GM23248 (cell line): ENCODE data around the gene AHRR. TPM values are rescaled to one million over a fixed set of nuclear protein-coding genes. Genes with fewer than 3 reads are reported as not detected.

Experiments used
- DNase-seq: peaks from one replicate; pipeline ENCODE4 v3.0.0-alpha.2; 2015
- H2AFZ ChIP-seq: fragments of 200-600 bp; sonication (generic); 2 replicates; pipeline ENCODE4 v1.6.1; 2016; ENCODE audit warnings: antibody characterized with exemption
- H3F3A ChIP-seq: fragments of 200-600 bp; sonication (generic); 2 replicates; pipeline ENCODE4 v1.6.1; 2016; ENCODE audit warnings: mild to moderate bottlenecking, antibody characterized with exemption, mixed run types; ENCODE audit not compliant: insufficient read depth
- H3K27ac ChIP-seq: fragments of 200-600 bp; sonication (generic); 2 replicates; pipeline ENCODE4 v1.5.1; 2016; ENCODE audit warnings: mild to moderate bottlenecking
- H3K27me3 ChIP-seq: fragments of 200-600 bp; sonication (generic); replicated peaks from 2 replicates; pipeline ENCODE4 v1.6.1; 2016; ENCODE audit warnings: mild to moderate bottlenecking; ENCODE audit not compliant: insufficient read depth
- H3K36me3 ChIP-seq: fragments of 200-600 bp; sonication (generic); 2 replicates; pipeline ENCODE4 v1.6.1; 2016; ENCODE audit warnings: low read depth, mild to moderate bottlenecking
- H3K4me1 ChIP-seq: fragments of 200-600 bp; sonication (generic); 2 replicates; pipeline ENCODE4 v1.6.1; 2016; ENCODE audit warnings: mild to moderate bottlenecking; ENCODE audit not compliant: insufficient read depth
- H3K4me2 ChIP-seq: fragments of 200-600 bp; sonication (generic); one replicate; pipeline ENCODE4 v1.6.1; 2016; ENCODE audit warnings: mild to moderate bottlenecking; ENCODE audit not compliant: unreplicated experiment
- H3K4me3 ChIP-seq: fragments of 200-600 bp; sonication (generic); 2 replicates; pipeline ENCODE4 v1.5.1; 2016; ENCODE audit warnings: mild to moderate bottlenecking
- H3K79me2 ChIP-seq: fragments of 200-600 bp; sonication (generic); 2 replicates; pipeline ENCODE4 v1.6.1; 2016; ENCODE audit warnings: mild to moderate bottlenecking; ENCODE audit not compliant: insufficient read depth
- H3K9ac ChIP-seq: fragments of 200-600 bp; sonication (generic); 2 replicates; pipeline ENCODE4 v1.6.1; 2016; ENCODE audit warnings: mild to moderate bottlenecking
- H3K9me2 ChIP-seq: fragments of 200-600 bp; sonication (generic); 2 replicates; pipeline ENCODE4 v1.6.1; 2016; ENCODE audit warnings: mixed run types, mild to moderate bottlenecking, moderate library complexity; ENCODE audit not compliant: insufficient read depth
- H3K9me3 ChIP-seq: fragments of 200-600 bp; sonication (generic); one replicate; pipeline ENCODE4 v1.6.1; 2017; ENCODE audit warnings: low read depth
- H4K20me1 ChIP-seq: fragments of 200-600 bp; sonication (generic); 2 replicates; pipeline ENCODE4 v1.6.0; 2016; ENCODE audit not compliant: insufficient read depth
- EZH2 ChIP-seq: fragments of 200-600 bp; sonication (generic); IDR thresholded peaks from 2 replicates; pipeline ENCODE4 v1.6.1; 2018; ENCODE audit warnings: antibody characterized with exemption, mild to moderate bottlenecking; ENCODE audit not compliant: insufficient read depth, poor library complexity, severe bottlenecking
- EZH2phosphoT487 ChIP-seq: fragments of 200-600 bp; sonication (generic); IDR thresholded peaks from 2 replicates; pipeline ENCODE4 v1.6.1; 2018; ENCODE audit warnings: antibody characterized with exemption, moderate library complexity, mild to moderate bottlenecking, low read depth; ENCODE audit not compliant: insufficient read depth
- WGBS, 2 experiments: methylation state at CpG; one replicate each; pipeline ENCODE4 v1.1.6; 2015 to 2017; ENCODE audit warnings: low lambda C conversion rate in 2 of 2, low coverage in 1 of 2; ENCODE audit errors: missing lambda C conversion rate in 2 of 2; 5-methylcytosine and 5-hydroxymethylcytosine counted together
- in situ Hi-C: fragments of 300-500 bp; cut with MboI; formaldehyde crosslinking; loops from 2 replicates; pipeline ENCODE4 v1.15.0; 2020
- polyA plus RNA-seq: library from polyadenylated mRNA; unstranded; fragments of >200 nt; fragmentation: Nextera tagmentation; extraction: Ambion mirVana; gene quantifications from 2 replicates; pipeline ENCODE4 v1.2.1, GENCODE V29; 2016
- total RNA-seq: library from RNA; depleted of rRNA; stranded (reverse); fragments of >200 nt; shearing (Covaris generic); gene quantifications from 2 replicates; pipeline ENCODE4 v1.2.3, GENCODE V29; 2014

AHRR gene
- total and polyA plus RNA-seq, 2 experiments from 2014 or later = 13.2 to 33.7 TPM

DNA sequence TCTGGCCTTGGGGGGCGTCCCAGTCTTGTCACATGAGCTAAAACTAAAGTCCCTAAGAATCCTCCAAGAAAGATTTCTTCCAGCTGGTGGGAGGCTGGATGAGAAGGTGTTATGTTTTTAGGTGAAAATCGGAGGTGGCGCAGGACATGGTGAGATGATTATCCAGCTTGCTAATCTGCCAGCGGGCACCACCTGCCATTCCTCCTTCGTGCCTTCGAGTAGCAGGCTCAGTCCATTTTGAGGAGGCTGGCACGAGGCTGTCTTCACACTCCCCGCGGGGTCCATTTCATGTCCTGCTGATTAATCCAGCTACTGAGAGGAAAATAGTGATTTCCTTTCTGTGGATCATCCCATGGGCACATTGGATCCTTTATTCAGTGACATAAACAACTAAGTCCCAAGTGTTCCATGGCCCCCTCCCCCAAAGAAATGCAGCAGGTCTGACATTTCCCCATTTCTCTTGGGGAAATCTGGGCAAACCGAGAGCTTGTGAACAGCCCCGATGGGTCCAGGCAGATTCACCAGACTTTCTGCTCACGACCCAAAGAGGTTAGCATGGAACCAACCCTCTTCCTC lies 83.2 kb downstream of the AHRR start:
- Histone ChIP-seq H2AFZ (no peak overlapping the region), H3F3A (peaks cover 4% of the 10 kb centered on the region), H3K27ac (no peak overlapping the region), H3K27me3 (no peaks in the 10 kb centered on the region), H3K4me2 (no peak overlapping the region), H3K9ac (no peak overlapping the region), H4K20me1 (no peaks in the 10 kb centered on the region), H3K4me1 (peaks cover 15% of the 10 kb centered on the region), H3K36me3 (no peaks in the 10 kb centered on the region), H3K9me3 (no peaks in the 10 kb centered on the region), H3K79me2 (peaks cover 26% of the 10 kb centered on the region), H3K4me3 (no peak overlapping the region), H3K9me2 (no peaks in the 10 kb centered on the region)
- no peak for DNase-seq
- 92 to 94% methylated on average over 12 of the region's 12 CpGs for WGBS, 2 experiments
- TF ChIP-seq EZH2phosphoT487 (no peak), EZH2 (no peak)
- in situ Hi-C loops = no loop called here

DNA sequence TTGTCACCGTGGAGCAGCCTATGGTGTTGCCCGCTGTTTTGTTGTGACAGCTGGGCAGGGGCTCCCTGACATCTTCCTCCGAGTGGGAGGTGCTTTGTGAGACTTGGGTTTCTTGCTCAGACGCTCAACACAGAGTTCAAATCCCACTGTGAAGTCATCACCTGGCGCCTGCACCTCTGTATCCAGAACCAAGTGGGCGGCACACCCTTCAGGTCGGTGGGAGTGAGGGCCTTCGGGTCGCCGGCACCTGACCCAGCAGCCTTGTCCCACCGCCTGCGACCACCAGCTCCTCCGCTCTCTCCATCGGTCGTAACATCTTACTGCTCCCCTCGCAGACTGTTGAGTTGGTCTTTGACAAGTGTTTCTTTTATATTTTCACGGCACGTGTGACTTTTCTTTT lies 83.9 kb downstream of the AHRR start:
- no peak for DNase-seq
- Histone ChIP-seq H3K27ac (no peak overlapping the region), H3K36me3 (no peaks in the 10 kb centered on the region), H3K4me2 (no peak overlapping the region), H3K79me2 (peaks cover 30% of the 10 kb centered on the region), H3K9me2 (no peaks in the 10 kb centered on the region), H3K27me3 (no peaks in the 10 kb centered on the region), H3K4me1 (peaks cover 11% of the 10 kb centered on the region), H2AFZ (no peak overlapping the region), H3K9me3 (no peaks in the 10 kb centered on the region), H3K9ac (no peak overlapping the region), H3F3A (peaks cover under 1% of the 10 kb centered on the region), H3K4me3 (no peak overlapping the region), H4K20me1 (no peaks in the 10 kb centered on the region)
- 96 to 97% methylated on average over 18 of the region's 18 CpGs for WGBS, 2 experiments
- no peak for TF ChIP-seq EZH2phosphoT487
- no peak for TF ChIP-seq EZH2
- in situ Hi-C loops = no loop called here

DNA sequence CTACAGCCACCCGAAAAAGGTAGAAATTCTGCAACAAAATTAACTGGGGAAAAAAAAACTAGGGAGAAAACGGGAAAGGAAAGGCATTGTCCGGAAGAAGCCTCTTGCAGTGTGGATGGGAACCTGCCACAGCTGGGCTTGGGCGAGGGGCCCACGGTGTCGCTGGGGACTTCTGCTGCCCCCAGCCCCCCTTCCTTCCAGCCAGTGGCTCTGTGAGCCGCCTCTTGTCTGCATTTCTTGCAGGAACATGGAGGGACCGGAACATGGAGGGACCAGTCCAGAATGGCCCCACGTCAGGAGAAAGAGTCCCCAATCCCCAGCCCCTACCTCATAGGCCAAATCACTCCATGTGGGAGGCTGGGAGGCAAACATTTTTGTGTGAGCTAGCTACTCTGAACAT lies 84.5 kb downstream of the AHRR start:
- Histone ChIP-seq H3K4me1 (peaks cover 6% of the 10 kb centered on the region), H2AFZ (no peak overlapping the region), H4K20me1 (no peaks in the 10 kb centered on the region), H3K9me2 (no peaks in the 10 kb centered on the region), H3K9ac (no peak overlapping the region), H3K36me3 (no peaks in the 10 kb centered on the region), H3K4me2 (no peak overlapping the region), H3K27ac (no peak overlapping the region), H3K4me3 (no peak overlapping the region), H3K9me3 (no peaks in the 10 kb centered on the region), H3F3A (no peaks in the 10 kb centered on the region), H3K27me3 (no peaks in the 10 kb centered on the region), H3K79me2 (peaks cover 30% of the 10 kb centered on the region)
- in situ Hi-C loops = no loop called here
- no peak for DNase-seq
- 88 to 90% methylated on average over 9 of the region's 9 CpGs for WGBS, 2 experiments
- no peak for TF ChIP-seq EZH2phosphoT487
- TF ChIP-seq EZH2 = no peak

DNA sequence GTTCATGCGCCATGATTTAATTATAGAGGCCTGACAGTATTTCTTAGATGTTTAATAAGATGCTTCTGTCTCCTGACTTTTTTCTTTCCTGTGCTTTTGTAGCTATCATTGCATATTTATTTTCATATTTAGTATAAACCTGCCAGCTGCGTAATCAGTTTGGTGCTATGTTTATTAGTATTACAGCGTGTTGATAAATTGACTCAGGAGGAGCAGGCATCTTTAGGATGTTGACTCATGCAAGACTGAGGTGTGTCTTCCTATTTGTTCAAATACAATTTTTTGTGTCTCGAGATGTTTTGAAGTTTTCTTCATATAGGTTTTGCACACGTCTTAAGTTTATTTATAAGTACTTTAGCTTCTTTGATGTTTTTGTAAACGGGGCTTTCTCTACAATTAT lies 85.5 kb downstream of the AHRR start:
- H3K4me1 ChIP-seq = peaks cover 3% of the 10 kb centered on the region; the same call in 1 of the 2 replicates
- 0 out of 2 replicates have a peak, but pooled peaks cover 4% of the 10 kb centered on the region for H3K36me3 ChIP-seq
- TF ChIP-seq EZH2 = no peak
- TF ChIP-seq EZH2phosphoT487 = no peak
- H2AFZ ChIP-seq = no peak overlapping the region
- H3K9me2 ChIP-seq = no peaks in the 10 kb centered on the region
- H3K4me3 ChIP-seq = no peak overlapping the region
- no peaks in the 10 kb centered on the region for H4K20me1 ChIP-seq
- H3F3A ChIP-seq = no peaks in the 10 kb centered on the region
- H3K4me2 ChIP-seq = no peak overlapping the region
- H3K27ac ChIP-seq = no peak overlapping the region
- 84 to 86% methylated on average over 6 of the region's 6 CpGs for WGBS, 2 experiments
- peaks cover 35% of the 10 kb centered on the region for H3K79me2 ChIP-seq
- H3K9ac ChIP-seq = no peak overlapping the region
- DNase-seq = no peak
- in situ Hi-C loops = no loop called here
- H3K9me3 ChIP-seq = no peaks in the 10 kb centered on the region
- H3K27me3 ChIP-seq = no peaks in the 10 kb centered on the region

DNA sequence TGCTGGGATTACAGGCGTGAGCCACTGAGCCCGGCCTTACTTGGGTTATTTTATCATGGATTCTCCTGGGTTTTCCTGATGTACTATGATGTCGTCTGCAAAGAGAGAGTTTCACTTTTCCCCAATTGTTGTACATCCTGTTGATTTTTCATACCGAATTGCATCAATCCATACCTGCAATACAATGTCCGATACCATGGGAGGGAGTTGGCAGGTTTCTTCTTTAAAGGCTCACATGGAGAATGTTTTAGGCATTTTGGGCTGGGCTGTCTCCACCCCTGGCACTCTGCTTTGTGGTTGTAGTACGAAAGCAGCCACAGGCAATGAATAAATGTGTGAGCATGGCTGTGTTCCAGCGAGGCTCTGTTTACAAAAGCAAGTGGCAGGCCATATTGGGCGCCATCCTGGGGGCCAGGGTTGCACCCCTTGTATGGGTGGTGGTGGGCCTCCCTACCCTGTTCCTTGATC lies 86.3 kb downstream of the AHRR start:
- Histone ChIP-seq H3K4me3 (no peak overlapping the region), H3F3A (no peaks in the 10 kb centered on the region), H3K9me3 (no peaks in the 10 kb centered on the region), H3K27ac (no peak overlapping the region), H3K4me1 (peaks cover 3% of the 10 kb centered on the region; the same call in 1 of the 2 replicates), H3K36me3 (0 out of 2 replicates have a peak, but pooled peaks cover 9% of the 10 kb centered on the region), H3K9me2 (no peaks in the 10 kb centered on the region), H4K20me1 (no peaks in the 10 kb centered on the region), H3K9ac (no peak overlapping the region), H3K27me3 (no peaks in the 10 kb centered on the region), H3K79me2 (peaks cover 38% of the 10 kb centered on the region), H3K4me2 (no peak overlapping the region), H2AFZ (no peak overlapping the region)
- WGBS, 2 experiments = 88 to 89% methylated on average over 8 of the region's 8 CpGs
- in situ Hi-C loops = no loop called here
- TF ChIP-seq EZH2phosphoT487 (no peak), EZH2 (no peak)
- no peak for DNase-seq
